ENCODE results near the gene TMED1. TPM values are rescaled to one million over a fixed set of nuclear protein-coding genes. Genes with fewer than 3 reads are reported as not detected.

The TMED1 gene
- total and polyA plus RNA-seq, 2 of the 13 experiments (the other 11 are each of a cell fraction or from before 2014, with no cell fraction given) = 48.3 to 51.8 TPM

GRCh38 chr19:10835754-10836478, at the start of gene TMED1 (continued):
- TF ChIP-seq FOXP4 (CRISPR knock-in tag; IDR thresholded peaks at IDR 0.05) (0 out of 2 replicates have a peak, but pooled peaks have one; percentile 48), KDM3A (CRISPR knock-in tag; IDR thresholded peaks at IDR 0.05; ENCODE audit: low read depth) (no peak), CBX5 (CRISPR knock-in tag; IDR thresholded peaks at IDR 0.05; ENCODE audit: borderline replicate concordance) (no peak), ZNF709 (CRISPR knock-in tag; IDR thresholded peaks at IDR 0.05) (0 out of 2 replicates have a peak, but pooled peaks have one; percentile 76), CEBPB (IDR thresholded peaks at IDR 0.05; ENCODE audit: borderline replicate concordance, low read depth, low read length) (no peak), ERF (CRISPR knock-in tag; IDR thresholded peaks at IDR 0.05) (peak; percentile 59; the same call in 1 of the 2 replicates), NCOR1 (IDR thresholded peaks at IDR 0.05; ENCODE audit: borderline replicate concordance, low read length) (no peak; the same call in 1 of the 2 replicates), U2AF2 (IDR thresholded peaks at IDR 0.05; ENCODE audit: low read depth, low read length) (no peak), DPF2 (CRISPR knock-in tag; IDR thresholded peaks at IDR 0.05; ENCODE audit: borderline replicate concordance, low read depth) (no peak), ZNF251 (CRISPR knock-in tag; IDR thresholded peaks at IDR 0.05) (peak; percentile 65; the same call in 1 of the 2 replicates), KAT8 (CRISPR knock-in tag; IDR thresholded peaks at IDR 0.05) (no peak), IRX3 (CRISPR knock-in tag; IDR thresholded peaks at IDR 0.05; ENCODE audit: borderline replicate concordance, low read depth) (no peak), TEF (CRISPR knock-in tag; IDR thresholded peaks at IDR 0.05) (no peak), AKNA (CRISPR knock-in tag; IDR thresholded peaks at IDR 0.05; ENCODE audit: borderline replicate concordance) (no peak), NFKBIZ (CRISPR knock-in tag; IDR thresholded peaks at IDR 0.05) (no peak; the same call in 1 of the 2 replicates), RELA (CRISPR knock-in tag; IDR thresholded peaks at IDR 0.05) (no peak), ZNF75D (CRISPR knock-in tag; IDR thresholded peaks at IDR 0.05; ENCODE audit: borderline replicate concordance) (no peak; the same call in 1 of the 2 replicates), ZNF567 (CRISPR knock-in tag; IDR thresholded peaks at IDR 0.05; ENCODE audit: borderline replicate concordance) (0 out of 2 replicates have a peak, but pooled peaks have one; percentile 86), HCFC1 (IDR thresholded peaks at IDR 0.05; ENCODE audit: low read depth, low read length) (no peak), ZNF562 (CRISPR knock-in tag; IDR thresholded peaks at IDR 0.05; ENCODE audit: borderline replicate concordance) (no peak), ZFP36 (IDR thresholded peaks at IDR 0.05; ENCODE audit: borderline replicate concordance, low read depth, low read length, partially characterized antibody) (no peak), THAP7 (CRISPR knock-in tag; IDR thresholded peaks at IDR 0.05) (no peak)
